Activated naive CD8-positive, alpha-beta T cell (primary cell): Measurements from ENCODE around the gene RPS15.

Source experiments
- H3K27ac Mint-ChIP-seq: one replicate; pipeline ENCODE4 v1.8.0; 2021; ENCODE audit warnings: mixed read lengths
- H3K27me3 Mint-ChIP-seq: one replicate; pipeline ENCODE4 v1.8.0; 2021; ENCODE audit warnings: mixed read lengths
- H3K36me3 Mint-ChIP-seq: one replicate; pipeline ENCODE4 v1.8.0; 2021; ENCODE audit warnings: mixed read lengths
- H3K4me1 Mint-ChIP-seq: one replicate; pipeline ENCODE4 v1.8.0; 2021; ENCODE audit warnings: low read depth, mixed read lengths
- H3K4me3 Mint-ChIP-seq: one replicate; pipeline ENCODE4 v1.8.0; 2021; ENCODE audit warnings: mild to moderate bottlenecking, mixed read lengths
- H3K9me3 Mint-ChIP-seq: one replicate; pipeline ENCODE4 v1.8.0; 2021; ENCODE audit warnings: low read depth, mixed read lengths

The RPS15 gene

DNA sequence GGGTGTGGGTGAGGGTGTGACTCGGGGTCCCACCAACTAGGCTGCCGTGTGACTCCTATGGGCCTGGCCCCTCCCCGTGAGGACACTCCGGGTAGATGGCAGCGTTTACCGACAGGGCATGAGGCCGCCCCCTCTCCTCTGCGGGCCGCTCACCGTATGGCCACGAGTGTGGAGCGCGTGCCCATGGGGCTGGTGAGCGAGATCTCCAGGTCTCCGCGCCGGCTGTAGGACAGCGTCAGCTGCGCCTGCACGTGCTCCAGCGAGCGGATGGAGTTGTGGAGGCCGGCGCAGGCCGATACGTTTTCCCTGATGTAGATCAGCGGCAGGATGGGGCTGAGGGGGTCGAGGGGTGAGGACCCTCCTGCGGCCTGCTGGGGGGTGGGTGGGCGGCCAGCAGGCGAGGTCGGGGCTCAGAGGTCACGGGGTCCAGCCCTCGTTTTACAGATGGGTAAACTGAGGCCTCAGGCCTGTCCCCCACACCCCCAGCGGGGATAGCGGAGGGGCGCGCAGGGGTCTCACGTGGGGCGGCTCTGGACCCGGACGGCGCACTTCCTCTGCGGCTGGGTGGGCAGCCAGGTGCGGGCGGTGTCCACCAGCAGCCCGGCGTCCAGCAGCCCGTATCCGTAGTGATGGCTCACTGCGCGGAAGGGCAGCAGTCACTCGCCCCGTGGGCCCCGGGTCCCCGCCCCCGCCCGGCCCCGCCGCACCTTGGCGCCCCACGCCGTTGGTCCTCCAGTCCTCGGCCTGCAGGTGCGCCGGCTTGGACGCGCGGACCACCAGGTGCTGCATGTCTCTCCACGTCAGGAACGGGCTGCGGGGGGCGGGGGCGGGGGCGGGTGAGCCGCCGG, 45.2 kb downstream of the RPS15 start:
- Mint-ChIP-seq H3K4me1 (peaks cover 4% of the 10 kb centered on the region), H3K36me3 (no peaks in the 10 kb centered on the region), H3K27ac (no peak overlapping the region), H3K9me3 (no peaks in the 10 kb centered on the region), H3K27me3 (no peaks in the 10 kb centered on the region), H3K4me3 (no peak overlapping the region)

DNA sequence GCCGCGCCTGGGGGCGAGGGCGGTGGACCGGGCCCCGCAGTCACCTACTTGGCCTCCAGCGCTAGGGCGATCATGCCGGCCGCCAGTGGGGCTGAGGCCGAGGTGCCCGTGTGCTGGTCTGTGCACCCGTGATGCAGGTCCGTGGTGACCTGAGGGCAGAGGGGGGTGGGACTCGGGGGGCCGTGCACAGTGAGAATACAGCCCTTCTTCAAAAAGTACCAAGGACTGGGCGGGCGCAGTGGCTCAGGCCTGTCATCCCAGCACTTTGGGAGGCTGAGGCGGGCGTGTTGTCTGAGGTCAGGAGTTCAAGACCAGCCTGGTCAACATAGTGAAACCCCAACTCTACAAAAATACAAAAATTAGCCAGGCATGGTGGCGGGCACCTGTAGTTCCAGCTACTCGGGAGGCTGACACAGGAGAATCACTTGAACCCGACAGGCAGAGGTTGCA, 45.8 kb downstream of the RPS15 start:
- Mint-ChIP-seq H3K4me3 (no peak overlapping the region), H3K27me3 (no peaks in the 10 kb centered on the region), H3K27ac (no peak overlapping the region), H3K36me3 (no peaks in the 10 kb centered on the region), H3K4me1 (peaks cover 3% of the 10 kb centered on the region), H3K9me3 (no peaks in the 10 kb centered on the region)

DNA sequence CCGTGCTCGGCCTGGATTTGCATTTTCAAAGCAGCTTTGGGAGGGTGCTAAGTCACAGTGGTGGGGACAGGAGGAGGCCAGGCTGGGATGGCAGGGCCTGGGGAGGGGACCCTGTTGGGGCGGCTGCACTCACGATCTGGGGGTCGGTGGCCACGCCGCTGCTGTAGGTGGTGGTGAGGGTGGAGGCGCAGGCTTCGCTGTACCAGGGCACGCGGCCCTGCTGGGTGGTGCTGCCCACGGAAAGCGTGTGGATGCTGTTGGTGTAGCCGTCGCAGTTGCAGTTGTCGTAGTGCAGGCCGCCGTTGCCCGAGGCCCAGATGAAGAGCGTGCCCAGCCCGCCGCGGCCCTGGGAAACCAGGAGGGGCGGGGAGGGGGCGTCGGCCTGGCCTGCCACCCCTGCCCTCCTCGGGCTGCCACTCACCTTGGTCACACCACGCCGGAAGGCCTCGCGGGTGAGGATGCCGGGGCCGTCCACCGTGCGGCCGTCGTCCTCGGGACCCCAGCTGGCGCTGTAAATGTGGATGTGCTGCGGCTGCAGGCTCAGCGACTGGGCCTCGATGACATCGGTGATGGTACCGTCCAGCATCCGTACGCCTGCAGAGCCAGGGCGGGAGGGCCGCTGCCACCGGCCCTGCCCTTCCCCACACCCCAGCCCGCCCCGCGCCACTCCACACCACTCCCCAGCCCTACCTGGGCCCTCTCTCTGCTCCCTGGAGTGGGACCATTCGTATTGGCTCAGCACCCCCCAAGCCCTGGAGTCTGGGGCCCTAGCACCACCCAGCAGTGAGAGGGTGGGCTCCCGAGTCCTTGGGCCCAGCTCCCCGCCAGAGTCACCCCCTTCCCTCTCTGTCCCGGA, 48.8 kb downstream of the RPS15 start:
- Mint-ChIP-seq H3K4me3 (no peak overlapping the region), H3K36me3 (no peaks in the 10 kb centered on the region), H3K27me3 (no peaks in the 10 kb centered on the region), H3K9me3 (no peaks in the 10 kb centered on the region), H3K4me1 (peaks cover 12% of the 10 kb centered on the region), H3K27ac (no peak overlapping the region)

DNA sequence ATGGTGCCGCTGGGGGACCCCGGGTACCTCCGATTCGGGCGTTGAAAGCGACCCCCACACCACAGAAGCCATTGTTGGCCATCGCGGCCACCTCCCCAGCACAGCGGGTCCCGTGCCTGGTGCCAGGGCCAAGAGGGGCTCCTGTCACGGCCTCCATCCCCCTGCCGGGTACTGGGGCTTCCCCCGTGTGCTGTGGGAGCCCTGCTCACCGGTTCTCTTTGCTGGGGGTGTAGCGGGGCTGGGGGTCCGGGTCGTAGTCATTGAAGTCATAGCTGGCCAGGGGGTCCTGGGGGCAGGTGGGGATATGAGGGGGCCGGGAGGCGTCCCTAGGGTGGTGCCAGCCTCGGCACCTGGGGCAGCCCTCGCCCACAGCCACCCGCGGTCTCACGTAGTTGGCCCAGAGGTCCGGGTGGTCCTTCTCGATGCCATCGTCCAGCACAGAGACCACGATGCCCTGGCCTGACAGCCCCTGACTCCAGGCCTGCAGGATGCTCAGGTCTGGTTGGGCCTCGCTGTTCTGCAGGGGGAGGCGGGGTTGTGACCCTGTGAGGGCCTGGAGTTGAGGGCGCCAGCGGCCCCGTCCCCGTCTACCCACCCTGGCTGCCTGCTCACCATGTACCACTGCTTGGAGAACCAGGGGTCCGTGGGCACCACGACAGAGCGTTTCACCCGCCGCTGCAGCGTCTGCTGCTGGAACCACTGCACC, 49.5 kb downstream of the RPS15 start:
- H3K27ac Mint-ChIP-seq = no peak overlapping the region
- H3K36me3 Mint-ChIP-seq = no peaks in the 10 kb centered on the region
- no peaks in the 10 kb centered on the region for H3K27me3 Mint-ChIP-seq
- peaks cover 12% of the 10 kb centered on the region for H3K4me1 Mint-ChIP-seq
- no peaks in the 10 kb centered on the region for H3K9me3 Mint-ChIP-seq
- no peak overlapping the region for H3K4me3 Mint-ChIP-seq

DNA sequence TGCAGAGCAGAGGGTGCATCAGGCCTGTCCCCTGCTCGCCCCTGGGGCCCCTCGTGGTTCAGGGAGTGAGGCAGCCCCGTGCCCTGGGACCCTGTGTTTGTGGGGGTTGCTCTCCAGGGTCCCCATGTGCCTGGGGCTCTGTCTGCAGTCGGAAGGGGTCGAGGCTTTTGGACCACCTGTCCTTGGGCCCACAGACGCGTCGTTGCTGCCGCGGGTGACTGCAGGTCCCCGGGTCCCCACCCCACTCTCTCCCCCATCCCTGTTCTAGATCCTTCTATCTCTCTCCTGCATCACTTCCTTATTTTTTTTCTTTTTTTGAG, 50.0 kb downstream of the RPS15 start:
- H3K4me3 Mint-ChIP-seq = no peak overlapping the region
- no peak overlapping the region for H3K27ac Mint-ChIP-seq
- peaks cover 12% of the 10 kb centered on the region for H3K4me1 Mint-ChIP-seq
- H3K27me3 Mint-ChIP-seq = no peaks in the 10 kb centered on the region
- H3K36me3 Mint-ChIP-seq = no peaks in the 10 kb centered on the region
- no peaks in the 10 kb centered on the region for H3K9me3 Mint-ChIP-seq

DNA sequence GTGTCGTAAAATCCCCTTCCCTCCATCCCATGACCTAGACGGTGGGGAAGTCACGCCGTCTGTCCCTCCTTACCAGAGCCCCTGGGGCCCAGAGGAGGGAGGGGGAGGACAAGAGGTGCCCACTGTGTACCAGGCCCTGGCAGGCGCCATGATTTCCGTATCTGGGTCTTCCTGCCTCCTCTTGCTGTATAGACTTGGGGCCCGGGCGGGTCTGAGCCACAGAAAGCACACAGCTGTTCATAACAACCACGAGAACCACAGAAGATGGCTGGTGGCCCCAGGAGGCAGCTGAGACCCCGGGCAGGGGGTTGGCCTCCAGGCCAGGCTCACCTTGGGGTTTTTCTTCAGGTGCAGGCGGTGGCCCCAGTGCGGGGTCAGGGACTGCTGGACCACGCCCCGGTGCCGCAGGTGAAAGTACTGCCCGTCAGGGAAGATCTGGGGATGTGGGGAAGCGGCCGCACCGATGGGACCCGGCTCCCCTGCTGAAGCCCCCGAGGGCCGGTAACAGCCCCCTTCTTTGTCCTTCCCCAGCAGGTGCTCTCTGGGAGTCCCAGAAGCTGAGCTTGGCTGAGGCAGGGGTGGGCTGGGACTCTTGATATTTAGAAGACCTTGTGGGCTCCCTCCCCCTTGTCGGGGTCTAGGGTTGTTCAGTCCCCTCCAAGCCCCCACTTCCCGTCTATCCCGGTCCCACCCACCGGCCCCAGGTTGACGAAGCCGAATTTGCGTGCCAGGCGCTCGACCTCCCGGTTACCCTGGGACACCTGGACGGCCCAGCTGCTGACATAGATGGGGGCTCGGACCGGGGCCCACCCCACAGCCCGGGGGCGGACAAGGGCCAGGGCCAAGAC, 51.5 kb downstream of the RPS15 start:
- no peaks in the 10 kb centered on the region for H3K9me3 Mint-ChIP-seq

More for the DNA sequence above, 51.5 kb downstream of the RPS15 start:
- Mint-ChIP-seq H3K36me3 (no peaks in the 10 kb centered on the region), H3K27me3 (no peaks in the 10 kb centered on the region), H3K27ac (no peak overlapping the region), H3K4me1 (peaks cover 12% of the 10 kb centered on the region), H3K4me3 (peak overlapping the region; percentile 42)
